Gastrocnemius medialis (tissue), 4 donors: ENCODE data around the gene CAP1.

Source experiments
- POLR2A ChIP-seq, 2 donors: fragments of 450-650 bp; IDR thresholded peaks; one replicate each; pipeline ENCODE4 v1.6.1; 2017; ENCODE audit warnings: antibody characterized with exemption in 2 of 2, mild to moderate bottlenecking in 2 of 2, moderate library complexity in 2 of 2
- TF ChIP-seq, protein P1 (sequence below), 5 experiments: fragments of 450-650 bp in 3 of 5; fragments of 200-600 bp in 2 of 5; sonication (generic) in 2 of 5; IDR thresholded peaks in 4 of 5; conservative IDR thresholded peaks in 1 of 5; 1 replicate in 4 of 5; 2 replicates in 1 of 5; pipeline ENCODE4 v1.5.1; 2016 to 2019; ENCODE audit warnings: antibody characterized with exemption in 5 of 5, mild to moderate bottlenecking in 3 of 5, moderate library complexity in 3 of 5

DNA sequence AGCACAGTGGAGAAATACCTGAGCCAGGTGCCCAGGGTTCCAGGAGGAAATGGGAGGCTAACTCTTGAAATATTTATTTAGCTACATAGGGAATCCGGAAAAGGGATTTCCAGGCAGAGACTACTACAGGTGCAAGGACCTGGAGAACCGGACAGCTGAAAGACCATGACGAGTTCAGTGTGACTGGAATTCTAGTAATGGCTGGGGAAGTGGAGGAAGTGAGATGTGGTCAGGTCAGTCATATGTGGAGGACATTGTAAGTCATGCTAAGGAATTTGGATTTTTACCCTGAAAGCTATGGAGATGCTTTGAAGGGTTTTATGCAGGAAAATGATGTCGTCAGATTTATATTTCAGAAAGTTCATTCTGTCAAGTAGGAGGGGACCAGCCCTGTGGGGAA is 1.8 kb downstream of the CAP1 start:
- TF ChIP-seq, protein P1, sequence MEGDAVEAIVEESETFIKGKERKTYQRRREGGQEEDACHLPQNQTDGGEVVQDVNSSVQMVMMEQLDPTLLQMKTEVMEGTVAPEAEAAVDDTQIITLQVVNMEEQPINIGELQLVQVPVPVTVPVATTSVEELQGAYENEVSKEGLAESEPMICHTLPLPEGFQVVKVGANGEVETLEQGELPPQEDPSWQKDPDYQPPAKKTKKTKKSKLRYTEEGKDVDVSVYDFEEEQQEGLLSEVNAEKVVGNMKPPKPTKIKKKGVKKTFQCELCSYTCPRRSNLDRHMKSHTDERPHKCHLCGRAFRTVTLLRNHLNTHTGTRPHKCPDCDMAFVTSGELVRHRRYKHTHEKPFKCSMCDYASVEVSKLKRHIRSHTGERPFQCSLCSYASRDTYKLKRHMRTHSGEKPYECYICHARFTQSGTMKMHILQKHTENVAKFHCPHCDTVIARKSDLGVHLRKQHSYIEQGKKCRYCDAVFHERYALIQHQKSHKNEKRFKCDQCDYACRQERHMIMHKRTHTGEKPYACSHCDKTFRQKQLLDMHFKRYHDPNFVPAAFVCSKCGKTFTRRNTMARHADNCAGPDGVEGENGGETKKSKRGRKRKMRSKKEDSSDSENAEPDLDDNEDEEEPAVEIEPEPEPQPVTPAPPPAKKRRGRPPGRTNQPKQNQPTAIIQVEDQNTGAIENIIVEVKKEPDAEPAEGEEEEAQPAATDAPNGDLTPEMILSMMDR (IDR thresholded peaks at IDR 0.05 in 4 of 5, conservative IDR thresholded peaks at IDR 0.05 in 1 of 5) = no peak
- TF ChIP-seq POLR2A (IDR thresholded peaks at IDR 0.05) = no peak
